SH-SY5Y (cell line): ENCODE results near the gene GPR35.

Source experiments
- GATA2 ChIP-seq: IDR thresholded peaks from 2 replicates; pipeline ENCODE4 v1.6.1; 2011; ENCODE audit warnings: mild to moderate bottlenecking, low read depth, low read length
- GATA3 ChIP-seq: IDR thresholded peaks from 2 replicates; pipeline ENCODE4 v1.6.1; 2011; ENCODE audit warnings: low read depth, mild to moderate bottlenecking, low read length, moderate library complexity

The GPR35 gene

DNA sequence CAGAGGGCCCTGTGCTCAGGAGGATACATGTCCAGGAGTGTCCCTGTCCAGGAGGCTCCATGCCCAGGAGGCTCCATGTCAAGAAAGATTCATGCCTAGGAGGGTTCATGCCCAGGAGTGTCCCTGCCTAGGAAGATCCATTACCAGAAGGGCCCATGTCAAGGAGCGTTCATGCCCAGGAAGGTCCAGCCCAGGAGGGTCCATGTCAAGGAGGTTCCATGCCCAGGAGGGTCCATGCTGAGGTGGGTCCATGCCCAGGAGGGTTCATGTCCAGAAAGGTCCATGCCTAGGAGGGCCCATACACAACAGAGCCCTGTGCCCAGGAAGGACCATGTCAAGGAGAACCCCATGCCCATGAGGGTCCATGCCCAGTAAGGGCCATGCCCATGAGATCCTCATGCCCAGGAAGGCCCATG is 7.0 kb downstream of the GPR35 start:
- TF ChIP-seq GATA3, result no peak
- no peak for TF ChIP-seq GATA2

DNA sequence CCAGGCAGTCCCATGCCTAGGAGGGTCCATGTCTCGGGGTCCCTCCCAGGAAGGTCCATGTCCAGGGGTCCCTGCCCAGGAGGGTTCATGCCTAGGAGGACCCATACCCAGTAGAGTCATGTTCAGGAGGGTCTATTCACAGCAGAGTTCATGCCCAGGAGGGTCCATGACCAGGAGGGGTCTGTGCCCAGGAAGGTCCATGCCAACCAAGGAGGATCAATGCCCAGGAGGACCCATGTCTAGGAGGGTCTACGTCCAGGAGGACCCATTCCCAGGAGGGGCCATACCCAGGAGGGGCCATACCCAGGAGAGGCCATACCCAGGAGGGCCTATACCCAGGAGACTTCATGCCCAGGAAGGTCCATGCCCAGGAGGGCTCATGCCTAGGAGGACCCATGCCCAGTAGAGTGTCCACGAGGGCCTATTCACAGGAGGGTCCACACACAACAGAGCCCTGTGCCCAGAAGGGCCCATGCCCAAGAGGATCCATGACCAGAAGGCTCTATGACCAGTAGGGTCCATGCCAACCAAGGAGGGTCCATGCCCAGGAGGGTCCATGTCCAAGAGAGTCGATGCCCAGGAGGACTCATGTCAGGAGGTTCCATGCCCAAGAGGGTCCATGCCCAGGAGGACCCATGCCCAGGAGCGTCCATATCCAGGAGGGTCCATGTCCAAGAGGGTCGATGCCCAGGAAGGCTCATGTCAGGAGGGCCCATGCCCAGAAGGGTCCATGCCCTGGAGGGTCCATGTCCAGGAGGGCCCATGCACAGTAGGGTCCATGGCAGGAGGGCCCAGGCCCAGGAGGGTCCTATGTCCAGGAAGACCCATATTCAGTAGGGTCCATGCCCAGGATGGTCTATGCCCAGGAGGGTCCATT is 10.1 kb downstream of the GPR35 start:
- no peak for TF ChIP-seq GATA2

DNA sequence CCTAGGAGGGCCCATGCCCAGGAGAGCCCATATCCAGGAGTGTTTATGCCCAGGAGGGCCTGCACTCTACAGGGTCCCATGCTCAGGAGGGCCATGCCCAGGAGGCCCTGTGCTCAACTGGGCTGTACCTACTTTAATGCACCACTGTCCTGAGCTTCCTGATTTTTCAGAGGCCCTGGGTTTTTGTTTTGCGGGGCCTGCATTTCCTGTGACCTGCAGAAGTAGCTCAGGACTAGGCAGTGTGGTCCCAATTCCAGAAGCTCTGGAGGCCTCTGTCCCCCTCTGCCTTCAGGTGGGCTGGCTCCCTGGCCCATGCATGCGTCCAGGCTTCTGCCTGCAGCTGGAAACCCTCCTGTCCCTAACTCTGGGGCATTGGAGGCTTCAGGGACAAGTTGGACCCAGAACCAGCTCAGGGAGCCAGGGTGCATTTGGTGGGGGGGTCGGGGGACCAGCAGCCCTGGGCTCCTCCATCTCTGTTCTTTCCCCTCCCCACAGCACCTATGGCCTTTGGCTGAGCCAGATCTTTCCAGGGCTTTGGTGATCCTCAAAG is 10.8 kb downstream of the GPR35 start:
- TF ChIP-seq GATA2, result no peak
- TF ChIP-seq GATA3, result no peak

DNA sequence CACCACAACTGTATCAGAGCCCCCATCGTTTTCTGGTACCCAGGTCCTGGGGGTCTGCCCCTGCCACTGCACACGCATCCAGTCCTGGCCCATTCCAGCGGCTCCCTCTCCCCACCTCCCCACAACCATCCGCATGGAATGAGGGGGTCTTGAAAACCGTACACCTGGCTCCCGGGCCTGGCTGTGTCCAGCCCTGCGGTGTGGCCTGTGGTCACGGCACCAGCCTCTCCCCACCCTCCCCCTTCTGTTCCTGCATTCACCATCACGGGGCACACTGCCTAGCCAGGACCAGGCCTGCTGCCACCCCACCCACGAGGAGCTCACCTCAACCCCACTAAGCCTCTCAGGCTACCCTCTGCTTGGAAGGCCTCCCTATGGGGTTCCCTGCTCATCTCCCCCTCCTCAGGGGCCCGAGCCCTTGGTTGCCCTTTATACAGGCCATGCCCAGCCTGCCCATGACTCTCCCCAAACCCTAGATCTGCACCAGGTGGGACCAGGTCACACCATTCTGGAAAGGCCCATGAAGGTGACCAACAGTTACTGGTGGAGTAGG is 11.4 kb downstream of the GPR35 start:
- TF ChIP-seq GATA3, result no peak
- TF ChIP-seq GATA2, result no peak

DNA sequence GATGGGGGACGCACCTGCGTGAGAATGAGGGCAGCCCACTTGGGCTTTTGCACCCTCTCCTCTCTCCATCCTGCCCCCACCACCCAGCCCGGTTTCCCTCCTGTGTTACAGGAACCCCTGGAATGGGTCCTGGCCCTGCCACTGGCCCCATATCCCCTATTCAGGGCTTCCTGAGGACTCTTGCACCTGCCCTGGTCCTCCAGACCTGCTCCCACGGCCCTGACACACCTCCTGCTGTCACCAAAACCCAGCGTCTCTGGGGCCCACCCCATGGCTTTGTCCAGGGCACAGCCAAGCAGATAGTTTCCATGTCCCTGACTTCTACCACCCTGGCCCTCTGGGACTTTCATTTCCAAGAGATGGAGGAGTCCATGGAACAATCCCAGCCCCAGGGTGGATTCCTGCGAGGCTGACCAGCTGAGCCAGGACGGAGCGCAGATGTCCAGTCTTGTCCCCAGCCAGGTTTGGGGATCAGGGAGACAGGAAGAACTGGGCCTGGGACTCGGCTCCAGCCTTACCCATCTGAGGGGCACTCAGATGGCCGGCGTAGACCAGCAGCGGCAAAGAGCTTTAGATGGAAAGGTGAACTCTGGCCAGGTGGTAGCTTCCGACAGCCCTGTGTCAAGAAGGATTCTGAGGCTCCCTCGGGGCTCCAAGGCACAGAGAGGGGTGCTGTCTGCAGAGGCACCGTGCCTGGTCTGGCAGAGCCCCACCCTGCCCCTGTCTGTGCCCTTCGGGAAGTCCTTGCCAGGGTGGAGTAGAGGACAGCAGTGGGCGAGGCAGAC is 12.0 kb downstream of the GPR35 start:
- TF ChIP-seq GATA3, result no peak

DNA sequence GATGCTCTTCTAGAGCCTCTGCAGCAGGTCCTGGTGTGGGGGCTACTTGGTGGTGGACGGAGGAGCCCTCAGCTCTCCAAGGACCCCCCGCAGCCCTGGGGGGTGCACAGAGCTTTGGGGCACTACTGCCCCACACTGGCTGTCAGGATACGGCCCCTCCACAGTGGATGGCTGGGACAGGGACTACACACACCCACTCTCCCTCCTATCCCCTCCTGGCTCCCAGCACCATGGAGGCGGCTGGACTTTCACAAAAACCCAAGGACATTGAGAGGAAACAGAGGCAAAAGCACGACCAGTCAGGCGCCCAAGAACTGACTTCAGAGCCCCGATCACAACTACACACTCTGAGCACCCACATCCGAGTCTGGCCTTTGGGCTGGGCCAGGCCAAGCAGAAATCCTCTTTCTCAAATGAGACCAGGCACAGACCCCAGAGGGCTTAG is 12.6 kb downstream of the GPR35 start:
- no peak for TF ChIP-seq GATA2
- TF ChIP-seq GATA3, result no peak

DNA sequence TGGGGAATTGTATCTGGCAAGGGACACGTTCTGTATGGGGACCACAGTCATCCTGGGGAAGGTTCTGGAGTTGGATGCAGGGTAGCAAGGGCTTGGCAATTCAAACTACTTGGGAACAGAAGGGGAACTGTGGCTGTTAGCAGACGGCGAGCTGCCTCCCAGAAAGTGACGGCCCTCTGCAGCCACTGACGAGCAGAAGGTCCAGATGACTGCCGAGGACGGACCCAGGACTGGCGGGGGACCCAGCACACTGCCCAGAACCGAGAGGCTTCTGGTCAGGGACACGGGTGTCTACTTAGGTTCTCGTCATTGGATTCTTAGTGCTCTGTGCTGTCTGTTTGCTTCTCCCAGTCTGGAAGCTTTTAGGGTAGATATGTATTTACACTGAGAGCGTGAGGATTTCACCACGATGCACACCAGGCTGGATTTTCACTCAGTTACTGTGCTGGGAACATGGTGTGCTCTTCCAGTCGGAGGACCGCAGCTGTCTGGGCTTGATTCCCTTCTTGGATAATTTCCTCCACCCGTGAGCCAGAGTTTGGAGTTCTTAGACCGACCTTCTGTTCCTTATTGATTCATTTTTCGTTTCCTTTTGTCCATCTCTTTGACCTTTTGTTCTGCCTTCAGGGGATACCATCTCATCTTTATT is 13.4 kb downstream of the GPR35 start:
- TF ChIP-seq GATA3, result no peak
- no peak for TF ChIP-seq GATA2

DNA sequence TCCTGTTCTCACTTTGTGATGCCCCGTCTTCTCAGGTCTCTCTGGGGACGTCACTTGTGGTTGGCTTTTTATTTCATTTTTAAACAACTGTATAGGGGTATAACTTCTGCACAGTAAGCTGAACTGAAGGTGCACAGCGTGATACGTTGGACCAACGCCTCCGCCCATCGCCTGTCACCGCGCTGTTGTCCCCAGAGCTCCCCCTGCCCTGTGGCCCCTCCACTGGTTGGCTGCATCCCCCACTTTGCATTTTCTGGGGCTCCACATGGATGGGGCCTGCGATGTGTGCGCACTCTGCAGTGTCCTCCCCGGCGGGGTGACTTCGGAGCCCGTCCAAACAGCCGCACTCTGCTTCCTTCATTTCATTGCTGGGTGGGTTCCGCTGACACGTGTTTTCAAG is 14.3 kb downstream of the GPR35 start:
- TF ChIP-seq GATA3 (no peak), GATA2 (no peak)

DNA sequence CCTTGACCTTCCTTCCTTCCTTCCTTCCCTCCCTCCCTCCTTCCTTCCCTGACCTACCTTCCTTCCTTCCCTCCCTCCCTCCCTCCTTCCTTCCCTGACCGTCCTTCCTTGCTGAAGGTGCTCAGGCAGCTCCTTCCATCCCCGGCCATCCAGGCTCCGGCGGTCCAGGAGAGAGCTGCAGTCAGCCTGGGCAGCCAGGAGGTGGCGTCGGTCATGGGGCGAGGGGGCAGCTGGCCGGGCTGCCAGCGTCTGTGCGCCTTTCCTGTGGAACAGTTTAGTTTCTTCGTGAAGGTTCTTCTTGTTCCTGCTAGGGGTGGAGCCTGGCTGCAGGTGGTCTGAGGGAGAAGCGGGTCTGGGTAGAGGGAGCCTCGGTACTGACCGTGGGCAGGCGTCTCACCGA is 15.7 kb downstream of the GPR35 start:
- TF ChIP-seq GATA2 (no peak), GATA3 (no peak)

DNA sequence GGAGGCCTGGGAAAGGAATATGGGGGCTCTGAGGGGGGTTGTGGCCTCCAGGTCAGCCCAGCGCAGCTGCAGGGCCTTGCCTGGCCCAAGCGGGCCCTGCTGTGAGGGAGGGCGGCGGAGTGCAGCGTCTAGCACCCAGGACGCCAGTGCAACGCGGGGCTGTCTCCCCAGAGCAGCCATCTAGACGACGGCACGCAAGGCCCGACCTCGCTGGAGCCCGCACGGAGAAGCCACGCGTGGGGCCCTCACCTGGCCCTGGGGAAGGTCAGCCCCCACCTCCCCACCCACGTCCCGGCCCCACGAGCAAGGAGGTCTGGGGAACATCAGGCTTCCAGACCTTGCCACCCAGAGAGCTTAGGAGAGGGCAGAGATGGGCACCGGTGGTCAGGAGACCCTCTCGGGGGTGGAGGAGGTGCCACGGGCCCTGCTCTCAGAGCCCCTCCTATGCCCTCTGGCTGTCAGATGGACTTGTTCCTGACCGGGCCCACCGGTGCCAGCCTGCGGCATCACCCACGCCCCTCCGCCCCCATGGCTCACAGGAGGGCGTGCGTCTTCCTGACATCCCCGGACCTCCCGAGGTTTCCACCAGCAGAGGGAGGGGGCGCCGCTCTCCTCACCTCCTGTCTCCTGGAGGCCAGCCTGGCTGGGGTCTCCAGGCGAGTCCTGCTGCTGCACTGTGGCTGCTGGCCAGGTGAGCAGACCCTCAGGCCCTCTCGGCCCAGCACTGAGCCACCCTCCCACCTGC is 17.0 kb downstream of the GPR35 start:
- TF ChIP-seq GATA2 (no peak), GATA3 (no peak)

DNA sequence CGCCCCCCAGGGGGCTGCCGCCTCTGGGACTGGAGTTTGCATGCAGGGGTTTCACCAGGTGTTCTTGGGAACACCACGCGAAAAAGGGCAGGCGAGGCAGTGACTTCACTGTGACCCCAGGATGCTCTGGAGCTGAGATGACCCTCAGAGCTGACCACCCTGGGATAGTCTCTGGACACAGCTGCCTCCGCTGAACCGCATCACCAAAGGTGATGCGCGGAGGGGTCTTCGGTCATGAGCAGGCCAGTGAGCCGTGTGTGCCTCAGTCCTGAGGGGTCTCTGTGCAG is 17.5 kb downstream of the GPR35 start:
- TF ChIP-seq GATA3 (no peak), GATA2 (no peak)

DNA sequence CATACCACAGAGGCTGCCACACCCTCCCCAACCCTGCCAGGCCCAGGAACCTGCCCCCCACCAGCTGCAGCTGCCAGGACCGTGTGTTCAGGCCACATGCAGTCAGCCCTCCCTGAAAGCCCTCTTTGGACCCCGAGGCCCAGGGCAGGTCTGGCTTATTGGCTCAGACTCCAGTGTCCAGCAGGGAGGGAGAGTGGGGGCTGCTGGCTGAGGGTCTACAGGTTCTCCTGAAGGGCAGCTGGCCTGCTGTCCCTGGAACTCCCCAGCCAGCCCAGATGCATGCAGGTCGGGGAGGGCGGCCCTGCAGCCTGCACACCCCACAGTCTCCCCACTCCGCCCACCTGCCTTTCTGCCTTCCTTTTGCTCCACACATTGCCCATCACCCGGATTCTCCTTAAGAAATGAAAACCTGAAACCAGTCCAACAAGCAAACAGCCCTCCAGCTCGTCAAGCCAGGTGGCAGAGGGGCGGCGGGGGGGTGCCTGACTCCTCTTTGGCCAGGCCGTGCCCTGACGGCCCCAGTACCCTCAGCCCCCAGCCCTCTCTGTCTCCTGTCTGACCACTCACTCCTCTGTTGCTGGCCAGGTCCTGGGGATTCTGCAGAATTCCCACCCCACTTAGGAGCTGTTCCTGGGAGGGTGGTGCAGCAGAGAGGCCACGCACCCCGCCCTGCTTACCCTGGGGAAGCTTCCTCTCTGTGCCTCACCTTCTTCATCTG is 18.0 kb downstream of the GPR35 start:
- TF ChIP-seq GATA2 (no peak), GATA3 (no peak)

DNA sequence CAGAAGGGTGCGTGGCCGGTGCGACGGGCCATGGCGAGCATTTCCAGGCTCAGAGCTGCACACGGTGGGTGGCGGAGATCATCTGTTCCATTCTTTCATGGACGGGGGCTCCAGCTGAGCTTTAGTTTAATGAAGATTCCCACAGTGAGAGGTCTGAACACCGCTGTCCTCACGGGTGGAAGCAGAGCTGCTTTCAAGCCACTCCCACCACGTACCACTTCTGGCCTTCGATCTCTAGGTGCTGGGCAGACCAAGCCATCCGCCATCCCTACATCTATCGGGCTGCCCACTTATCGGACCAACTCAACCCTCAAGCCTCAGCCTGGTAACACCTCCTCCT is 18.5 kb downstream of the GPR35 start:
- no peak for TF ChIP-seq GATA2
- no peak for TF ChIP-seq GATA3
